Fibroblast of mammary gland (primary cell): ENCODE measurements around the gene BAD.

Experiments used
- DNase-seq: peaks from one replicate; pipeline ENCODE4 v3.0.0-alpha.2; 2010; ENCODE audit warnings: low read depth
- H3K4me3 ChIP-seq: 2 replicates; pipeline ENCODE4 v1.5.1; 2011; ENCODE audit warnings: low read depth, mild to moderate bottlenecking, low read length, moderate library complexity; ENCODE audit not compliant: control insufficient read depth
- TF ChIP-seq, protein P1 (sequence below): conservative IDR thresholded peaks from 2 replicates; pipeline ENCODE4 v1.5.1; 2011; ENCODE audit warnings: low read depth, low read length, inconsistent platforms; ENCODE audit not compliant: control insufficient read depth, insufficient read depth

BAD gene

DNA sequence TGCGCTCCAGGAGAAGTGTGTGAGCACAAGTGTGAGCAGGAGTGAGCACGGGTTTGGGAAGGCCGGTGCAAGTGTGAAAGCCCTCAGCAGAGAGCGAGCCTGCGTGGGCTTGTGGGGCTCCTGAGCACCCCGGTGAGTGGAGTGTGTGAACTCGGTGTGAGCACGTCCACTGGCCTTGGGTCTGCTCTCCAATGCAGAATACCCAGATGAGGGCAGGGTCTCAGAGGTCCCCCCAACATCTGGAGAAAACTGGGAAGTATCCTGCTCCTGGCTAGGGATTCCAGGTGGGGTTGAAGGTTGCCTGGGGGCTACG, 22.1 kb upstream of the BAD start:
- H3K4me3 ChIP-seq: peak overlapping the region; percentile 68
- no peak for DNase-seq
- TF ChIP-seq, protein P1, sequence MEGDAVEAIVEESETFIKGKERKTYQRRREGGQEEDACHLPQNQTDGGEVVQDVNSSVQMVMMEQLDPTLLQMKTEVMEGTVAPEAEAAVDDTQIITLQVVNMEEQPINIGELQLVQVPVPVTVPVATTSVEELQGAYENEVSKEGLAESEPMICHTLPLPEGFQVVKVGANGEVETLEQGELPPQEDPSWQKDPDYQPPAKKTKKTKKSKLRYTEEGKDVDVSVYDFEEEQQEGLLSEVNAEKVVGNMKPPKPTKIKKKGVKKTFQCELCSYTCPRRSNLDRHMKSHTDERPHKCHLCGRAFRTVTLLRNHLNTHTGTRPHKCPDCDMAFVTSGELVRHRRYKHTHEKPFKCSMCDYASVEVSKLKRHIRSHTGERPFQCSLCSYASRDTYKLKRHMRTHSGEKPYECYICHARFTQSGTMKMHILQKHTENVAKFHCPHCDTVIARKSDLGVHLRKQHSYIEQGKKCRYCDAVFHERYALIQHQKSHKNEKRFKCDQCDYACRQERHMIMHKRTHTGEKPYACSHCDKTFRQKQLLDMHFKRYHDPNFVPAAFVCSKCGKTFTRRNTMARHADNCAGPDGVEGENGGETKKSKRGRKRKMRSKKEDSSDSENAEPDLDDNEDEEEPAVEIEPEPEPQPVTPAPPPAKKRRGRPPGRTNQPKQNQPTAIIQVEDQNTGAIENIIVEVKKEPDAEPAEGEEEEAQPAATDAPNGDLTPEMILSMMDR: no peak

DNA sequence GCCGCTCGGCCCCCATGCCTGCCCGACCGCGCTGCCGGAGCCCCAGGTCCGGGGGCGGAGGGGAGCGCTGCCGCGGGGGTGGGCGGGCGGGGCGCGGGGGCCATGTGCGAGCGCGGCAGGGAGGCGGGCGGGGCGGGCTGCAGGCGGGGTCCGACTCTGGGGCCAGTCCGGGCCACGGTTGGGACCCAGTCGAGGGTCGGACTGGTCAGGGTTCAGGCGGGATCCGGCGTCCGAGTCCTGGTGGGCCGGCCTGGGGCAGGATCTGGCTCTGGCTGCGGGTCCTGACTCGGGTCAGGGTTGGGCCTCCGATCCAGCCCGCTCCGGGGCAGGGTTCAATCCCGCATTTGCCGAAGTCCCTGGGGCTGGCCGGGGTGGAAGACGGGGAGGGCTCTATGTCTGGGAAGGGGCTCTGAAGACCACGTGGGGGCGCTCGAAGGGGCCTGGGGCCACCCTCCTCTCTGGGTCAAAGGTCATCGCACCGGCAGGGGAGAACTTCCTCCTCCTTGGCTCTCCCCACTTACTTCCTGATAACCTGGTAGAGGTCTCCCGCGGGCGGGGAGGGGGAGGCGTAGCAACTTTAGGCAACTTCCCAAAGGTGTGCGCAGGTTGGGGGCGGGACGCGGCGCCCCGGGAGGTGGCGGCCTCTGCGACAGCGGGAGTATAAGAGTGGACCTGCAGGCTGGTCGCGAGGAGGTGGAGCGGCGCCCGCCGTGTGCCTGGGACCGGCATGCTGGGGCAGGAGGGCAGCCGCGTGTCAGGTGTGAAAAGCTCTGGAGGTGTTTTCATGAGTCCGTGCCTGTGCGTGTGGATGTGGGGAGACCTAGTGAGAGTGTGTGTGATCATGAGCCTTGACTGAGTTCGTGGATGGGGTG, 21.5 kb upstream of the BAD start:
- DNase-seq: no peak
- peak overlapping the region; percentile 68 for H3K4me3 ChIP-seq
- TF ChIP-seq, protein P1: no peak

DNA sequence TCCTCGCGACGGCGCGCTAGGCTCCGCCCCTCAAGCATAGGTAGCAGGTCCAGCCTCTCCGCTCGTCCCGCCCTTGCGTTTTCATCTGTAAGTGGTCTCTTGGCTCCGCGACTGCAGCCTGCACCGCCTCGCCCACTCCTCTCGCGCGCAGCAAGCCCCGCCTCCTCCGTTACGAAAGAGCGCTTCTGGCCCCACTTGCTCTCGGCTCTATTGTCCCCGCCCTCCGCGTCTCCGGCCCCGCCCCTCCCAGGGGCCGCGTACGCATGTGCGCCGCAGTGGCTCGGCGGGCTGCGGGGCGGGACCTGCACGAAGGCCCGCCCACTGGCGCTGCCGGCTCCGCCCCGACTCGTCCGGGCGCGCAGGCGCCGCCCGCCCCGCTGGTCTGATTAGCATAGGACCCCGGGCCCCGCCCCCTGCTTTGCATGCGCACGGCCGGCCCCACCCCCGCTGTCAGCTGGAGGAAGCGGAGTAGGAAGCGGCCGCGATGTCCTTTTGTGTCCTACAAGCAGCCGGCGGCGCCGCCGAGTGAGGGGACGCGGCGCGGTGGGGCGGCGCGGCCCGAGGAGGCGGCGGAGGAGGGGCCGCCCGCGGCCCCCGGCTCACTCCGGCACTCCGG, 20.7 kb upstream of the BAD start, which contains the start of gene ESRRA:
Gene ESRRA (plus strand): TSS at position 450 of the 616 bp plus-strand sequence. CDS start 1,656 bp downstream, outside the sequence.
- peak within 1 kb of the TSS; percentile 68 for H3K4me3 ChIP-seq
- TF ChIP-seq, protein P1: no peak
- DNase-seq: peak; percentile 95

DNA sequence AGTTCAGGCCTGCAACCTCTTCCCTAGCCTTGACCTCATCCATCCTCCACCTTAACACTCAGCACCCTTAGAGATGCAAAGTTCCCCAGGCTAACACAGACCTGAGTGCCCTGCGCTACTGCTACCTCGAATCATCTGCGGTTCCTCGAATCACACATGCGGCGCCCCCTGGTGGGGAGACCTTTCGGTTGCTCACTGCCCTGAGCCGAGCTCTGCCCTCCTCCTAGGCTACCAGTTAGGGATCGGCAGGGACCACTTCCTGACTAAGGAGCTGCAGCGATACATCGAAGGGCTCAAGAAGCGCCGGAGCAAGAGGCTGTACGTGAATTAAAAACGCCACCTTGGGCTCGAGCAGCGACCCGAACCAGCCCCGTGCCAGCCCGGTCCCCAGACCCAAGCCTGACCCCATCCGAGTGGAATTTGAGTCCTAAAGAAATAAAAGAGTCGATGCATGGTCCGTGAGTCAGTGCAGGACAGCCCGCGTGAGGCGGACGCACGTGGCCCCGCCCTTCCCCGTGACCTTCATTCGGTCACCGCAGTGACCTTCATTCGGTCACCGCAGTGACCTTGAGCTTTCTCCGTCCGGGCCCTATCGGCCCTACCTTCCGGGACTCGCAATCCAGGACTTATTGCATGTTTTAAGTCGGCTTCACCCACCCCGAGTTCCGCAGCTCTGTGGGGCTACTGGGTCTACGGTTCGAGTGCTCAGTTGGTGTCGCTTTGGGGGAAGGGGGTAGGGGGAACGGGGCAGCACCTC, 20.0 kb upstream of the BAD start:
- TF ChIP-seq, protein P1: peak; percentile 86
- DNase-seq: peak; percentile 89
- H3K4me3 ChIP-seq: peak overlapping the region; percentile 59

DNA sequence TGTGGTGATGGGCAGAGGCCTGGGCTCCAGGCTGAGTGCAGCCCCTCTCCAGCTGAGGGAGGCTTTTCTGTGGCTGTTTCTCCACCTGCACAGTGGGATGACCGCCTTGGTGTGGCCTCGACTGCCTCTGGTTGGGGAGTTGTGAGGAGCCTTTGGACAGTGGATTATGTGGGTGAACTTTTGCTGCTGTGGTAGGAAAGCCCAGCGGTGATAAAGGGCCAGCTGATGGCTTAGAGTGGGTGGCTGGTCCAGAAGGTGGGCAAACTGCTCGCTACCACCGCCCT, 19.5 kb upstream of the BAD start:
- H3K4me3 ChIP-seq: peak overlapping the region; percentile 59
- DNase-seq: no peak
- TF ChIP-seq, protein P1: no peak

DNA sequence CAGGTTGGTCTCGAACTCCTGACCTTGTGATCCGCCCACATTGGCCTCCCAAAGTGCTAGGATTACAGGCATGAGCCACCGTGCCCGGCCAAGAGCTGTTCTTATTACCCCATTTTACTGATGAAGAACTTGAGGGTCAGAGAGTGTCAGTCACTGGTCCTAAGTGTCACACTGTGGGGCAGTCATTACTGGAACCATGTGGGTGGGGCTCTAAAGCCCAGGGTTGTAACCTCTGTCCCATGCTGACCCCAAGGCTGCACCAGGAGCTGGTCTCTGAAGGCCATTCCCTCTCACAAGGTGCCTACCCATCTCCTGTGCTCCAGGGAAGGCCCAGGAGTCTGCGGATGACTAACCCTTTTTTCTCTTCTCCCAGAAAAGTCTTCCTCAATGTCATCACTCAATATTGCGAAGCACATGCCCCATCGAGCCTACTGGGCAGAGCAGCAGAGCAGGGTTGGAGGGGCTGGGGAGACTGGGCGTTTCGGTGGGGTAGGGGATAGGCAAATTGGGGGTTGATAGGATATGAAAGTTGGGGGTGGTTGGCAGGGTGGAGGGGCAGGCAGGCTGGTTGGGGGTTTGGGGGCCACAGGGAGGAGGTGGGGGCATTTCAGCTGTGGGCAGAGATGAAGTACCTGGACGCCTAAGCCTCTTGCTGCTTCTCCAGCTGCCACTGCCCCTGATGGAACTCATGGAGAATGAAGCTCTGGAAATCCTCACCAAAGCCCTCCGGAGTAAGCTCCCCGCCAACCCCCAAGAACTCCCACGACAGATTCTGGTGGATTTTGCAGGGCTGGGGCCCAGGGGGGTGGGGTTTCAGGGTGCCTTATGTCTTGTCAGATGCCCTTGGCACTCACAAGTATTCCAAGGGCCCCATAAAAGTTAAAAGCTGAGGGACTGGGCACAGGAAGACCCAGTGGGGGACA, 18.9 kb upstream of the BAD start:
- no peak for DNase-seq
- TF ChIP-seq, protein P1: no peak
- no peak overlapping the region for H3K4me3 ChIP-seq
